ENCODE data around the gene BCAS3.
"Not testable (repeated sequence)": the region's sequence is repeated elsewhere in the genome, so short reads cannot be mapped to it uniquely, and the experiment has no call there.

BCAS3 gene

GRCh38 chr17:61127960-61128359, 450.3 kb downstream of the BCAS3 start:
- DNase-seq (ENCODE audit: low read depth in 2 of 2), result peak; percentile 15 to 18

- DNase-seq (ENCODE audit: low read depth in 2 of 2), result peak; percentile 21 to 30
Measured at GRCh38 chr17:61128661-61129115, 451.0 kb downstream of the BCAS3 start.

GRCh38 chr17:61129267-61130254, 451.9 kb downstream of the BCAS3 start:
- DNase-seq (ENCODE audit: low read depth in 2 of 2), result no peak

- no peak for DNase-seq (ENCODE audit: low read depth in 2 of 2)
Measured at GRCh38 chr17:61130330-61130729, 452.7 kb downstream of the BCAS3 start.

GRCh38 chr17:61131585-61131984, 453.9 kb downstream of the BCAS3 start:
- no peak for DNase-seq (ENCODE audit: low read depth in 2 of 2)

GRCh38 chr17:61132524-61132923, 454.9 kb downstream of the BCAS3 start:
- no peak for DNase-seq (ENCODE audit: low read depth in 2 of 2)

- DNase-seq (ENCODE audit: low read depth in 2 of 2), result no peak
Measured at GRCh38 chr17:61133853-61134252, 456.2 kb downstream of the BCAS3 start.

- DNase-seq (ENCODE audit: low read depth in 2 of 2), result no peak
Measured at GRCh38 chr17:61134551-61135235, 457.0 kb downstream of the BCAS3 start.

GRCh38 chr17:61135782-61136181, 458.1 kb downstream of the BCAS3 start:
- DNase-seq (ENCODE audit: low read depth in 2 of 2), result no peak

GRCh38 chr17:61136296-61136695, 458.6 kb downstream of the BCAS3 start:
- no peak for DNase-seq (ENCODE audit: low read depth in 2 of 2)

- DNase-seq (ENCODE audit: low read depth in 2 of 2), result peak; percentile 53 to 55
Measured at GRCh38 chr17:61139219-61139618, 461.6 kb downstream of the BCAS3 start.

- DNase-seq (ENCODE audit: low read depth in 2 of 2), result no peak
Measured at GRCh38 chr17:61140081-61140786, 462.6 kb downstream of the BCAS3 start.

- DNase-seq (ENCODE audit: low read depth in 2 of 2), result no peak
Measured at GRCh38 chr17:61143026-61143425, 465.4 kb downstream of the BCAS3 start.

GRCh38 chr17:61144137-61144536, 466.5 kb downstream of the BCAS3 start:
- no peak for DNase-seq (ENCODE audit: low read depth in 2 of 2)

GRCh38 chr17:61144617-61145564, 467.2 kb downstream of the BCAS3 start:
- no peak for DNase-seq (ENCODE audit: low read depth in 2 of 2)

- not testable (repeated sequence) for DNase-seq (ENCODE audit: low read depth in 2 of 2)
Measured at GRCh38 chr17:61146833-61147232, 469.2 kb downstream of the BCAS3 start.

- no peak for DNase-seq (ENCODE audit: low read depth in 2 of 2)
Measured at GRCh38 chr17:61149106-61149825, 471.6 kb downstream of the BCAS3 start.

- DNase-seq (ENCODE audit: low read depth in 2 of 2), result no peak
Measured at GRCh38 chr17:61149862-61150362, 472.3 kb downstream of the BCAS3 start.

- no peak for DNase-seq (ENCODE audit: low read depth in 2 of 2)
Measured at GRCh38 chr17:61150686-61151299, 473.1 kb downstream of the BCAS3 start.

- no peak for DNase-seq (ENCODE audit: low read depth in 2 of 2)
Measured at GRCh38 chr17:61152898-61153297, 475.2 kb downstream of the BCAS3 start.
